D341Med (cell line): Measurements from ENCODE around the gene KLHL29.

Source experiments
- DNase-seq: peaks from one replicate; pipeline ENCODE4 v3.0.0; 2012; ENCODE audit warnings: low spot score

KLHL29 gene

DNA sequence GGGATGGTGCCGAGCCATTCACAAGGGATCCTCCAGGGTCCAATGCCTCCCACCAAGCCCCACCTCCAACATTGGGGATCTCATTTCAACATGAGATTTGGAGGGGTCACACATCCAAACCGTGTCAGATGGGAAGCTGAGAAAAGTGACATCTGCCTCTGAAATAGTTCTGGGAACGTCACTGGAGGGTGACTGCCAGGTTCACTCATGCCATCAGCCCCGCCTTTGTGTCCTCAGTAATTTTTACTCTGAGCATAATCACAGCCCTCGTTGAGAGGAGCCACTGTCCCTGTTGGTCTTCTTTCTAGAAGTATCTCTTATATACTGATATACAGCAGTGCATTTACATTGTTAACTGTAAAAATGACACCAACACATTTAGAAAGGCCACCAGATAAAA is 67.4 kb downstream of the KLHL29 start:
- DNase-seq, result no peak

DNA sequence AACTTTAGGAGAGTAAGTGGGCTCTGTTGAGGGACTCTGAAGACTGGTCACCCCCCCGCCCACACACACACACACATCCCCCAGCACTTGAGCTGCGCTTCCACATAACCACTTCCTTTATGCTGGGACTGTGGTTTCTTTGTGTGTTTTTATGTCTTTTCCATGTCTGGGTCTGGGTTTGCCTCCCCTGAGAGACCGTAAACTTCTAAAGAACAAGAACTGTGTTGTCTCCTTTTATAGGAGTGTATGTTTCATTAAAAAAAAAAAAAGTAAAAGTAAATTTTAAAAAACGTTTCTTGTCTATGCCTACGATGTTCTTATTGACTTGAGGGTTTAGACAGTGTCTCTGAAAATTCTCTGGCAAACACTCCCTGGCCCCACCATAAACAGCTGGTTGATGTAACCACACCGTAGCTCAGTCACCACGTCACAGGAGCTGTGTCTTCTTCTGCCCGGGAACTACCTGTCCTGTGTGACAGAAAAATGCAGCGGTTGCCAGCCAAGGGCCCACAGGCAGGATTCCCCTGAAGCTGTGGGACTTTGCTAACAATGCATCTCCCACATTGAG is 68.0 kb downstream of the KLHL29 start:
- no peak for DNase-seq

DNA sequence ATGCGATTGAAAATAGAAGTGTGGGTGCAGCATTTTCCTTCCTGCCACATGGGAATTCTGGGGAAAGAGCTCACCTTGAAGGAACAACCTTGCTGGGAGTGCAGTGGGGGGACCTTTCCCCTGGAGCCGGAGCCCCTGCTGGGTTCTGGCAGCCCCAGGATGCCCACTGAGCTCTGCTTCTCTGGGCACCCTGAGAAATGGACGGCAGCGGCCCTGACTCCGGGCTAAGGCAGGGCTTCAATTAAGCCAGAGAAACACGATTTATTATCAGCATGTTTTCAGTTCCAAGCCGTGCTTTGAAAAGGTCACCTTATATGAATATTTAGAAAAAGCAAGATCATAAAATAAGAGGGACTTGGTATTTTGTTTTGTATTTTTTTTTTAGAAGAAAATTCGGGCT is 68.5 kb downstream of the KLHL29 start:
- DNase-seq, result no peak

DNA sequence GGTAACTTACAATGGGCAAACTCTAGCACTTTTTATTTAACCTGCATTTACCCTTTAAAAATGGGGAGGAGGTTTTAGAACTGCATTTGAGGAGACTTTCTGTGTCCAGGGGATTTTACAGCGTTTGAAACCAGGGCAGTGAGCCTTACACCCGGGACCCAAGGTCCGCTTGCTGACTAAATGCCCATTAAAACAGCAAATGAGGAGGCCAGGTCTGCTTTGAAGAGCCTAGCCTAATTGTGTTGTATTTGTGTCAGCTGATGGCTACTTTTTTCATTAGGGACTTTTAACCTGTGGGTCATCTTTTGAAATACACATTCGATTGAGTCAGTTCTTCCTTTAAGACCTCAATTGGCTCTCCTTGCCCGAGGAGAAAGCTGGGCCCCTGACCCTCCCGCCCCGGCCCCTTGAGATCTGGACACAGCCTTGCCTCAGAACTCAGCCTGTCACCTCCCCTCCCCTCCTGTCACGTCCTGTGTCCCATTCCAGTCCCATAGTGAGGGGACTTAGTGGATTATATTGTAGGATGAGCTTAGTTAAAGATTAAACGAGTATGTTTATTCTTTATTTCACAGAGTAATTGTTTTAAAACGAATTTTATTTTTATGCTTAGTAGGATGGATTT is 69.0 kb downstream of the KLHL29 start:
- DNase-seq, result peak; percentile 50

DNA sequence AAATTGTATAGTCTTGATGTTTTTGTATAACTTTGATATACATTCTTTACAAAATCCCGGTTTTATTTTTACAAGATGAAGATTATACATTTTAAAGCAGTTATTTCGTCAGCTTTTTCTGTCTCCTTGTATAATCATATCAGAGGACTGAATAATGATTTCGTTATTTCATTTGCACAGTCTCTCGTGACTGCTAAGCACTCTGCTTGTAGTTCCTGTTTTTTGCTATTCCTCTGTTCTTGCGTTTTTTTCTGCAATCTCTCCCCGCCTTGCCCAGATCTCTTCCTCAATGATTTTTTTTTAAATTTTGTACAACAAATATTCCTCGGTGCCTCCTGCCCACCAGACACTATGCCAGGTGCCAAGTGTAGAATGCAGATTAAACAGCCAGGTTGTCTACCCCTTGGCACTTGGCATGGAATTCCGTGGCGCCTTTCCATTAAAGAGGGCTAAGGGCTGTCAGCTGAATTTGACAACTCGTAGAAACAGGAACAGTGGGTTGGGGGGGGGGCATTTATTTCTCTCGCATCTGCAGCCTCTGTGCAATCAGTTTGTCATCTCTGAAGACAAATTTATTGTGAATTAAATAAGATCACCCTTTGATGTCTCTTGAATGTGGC is 69.6 kb downstream of the KLHL29 start:
- no peak for DNase-seq

DNA sequence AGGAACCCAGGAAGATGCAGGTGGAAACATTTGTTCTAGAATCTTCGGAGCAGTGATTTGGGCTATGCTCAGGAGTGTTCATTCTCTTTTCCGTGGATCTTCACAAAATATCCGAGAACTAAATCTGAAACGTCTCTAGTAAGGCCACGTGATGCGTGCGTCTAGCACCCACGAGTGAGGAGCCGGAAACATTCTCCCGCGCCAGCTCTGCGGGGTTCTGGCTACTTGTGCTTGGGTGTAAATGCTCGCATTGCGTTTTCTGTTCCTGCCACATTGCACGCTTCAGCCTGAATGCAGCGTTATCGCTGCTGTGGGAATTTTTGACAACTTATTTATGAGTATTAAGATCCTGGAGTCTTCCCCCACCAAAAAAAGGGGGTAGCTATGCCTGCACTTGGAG is 71.4 kb downstream of the KLHL29 start:
- DNase-seq, result no peak

DNA sequence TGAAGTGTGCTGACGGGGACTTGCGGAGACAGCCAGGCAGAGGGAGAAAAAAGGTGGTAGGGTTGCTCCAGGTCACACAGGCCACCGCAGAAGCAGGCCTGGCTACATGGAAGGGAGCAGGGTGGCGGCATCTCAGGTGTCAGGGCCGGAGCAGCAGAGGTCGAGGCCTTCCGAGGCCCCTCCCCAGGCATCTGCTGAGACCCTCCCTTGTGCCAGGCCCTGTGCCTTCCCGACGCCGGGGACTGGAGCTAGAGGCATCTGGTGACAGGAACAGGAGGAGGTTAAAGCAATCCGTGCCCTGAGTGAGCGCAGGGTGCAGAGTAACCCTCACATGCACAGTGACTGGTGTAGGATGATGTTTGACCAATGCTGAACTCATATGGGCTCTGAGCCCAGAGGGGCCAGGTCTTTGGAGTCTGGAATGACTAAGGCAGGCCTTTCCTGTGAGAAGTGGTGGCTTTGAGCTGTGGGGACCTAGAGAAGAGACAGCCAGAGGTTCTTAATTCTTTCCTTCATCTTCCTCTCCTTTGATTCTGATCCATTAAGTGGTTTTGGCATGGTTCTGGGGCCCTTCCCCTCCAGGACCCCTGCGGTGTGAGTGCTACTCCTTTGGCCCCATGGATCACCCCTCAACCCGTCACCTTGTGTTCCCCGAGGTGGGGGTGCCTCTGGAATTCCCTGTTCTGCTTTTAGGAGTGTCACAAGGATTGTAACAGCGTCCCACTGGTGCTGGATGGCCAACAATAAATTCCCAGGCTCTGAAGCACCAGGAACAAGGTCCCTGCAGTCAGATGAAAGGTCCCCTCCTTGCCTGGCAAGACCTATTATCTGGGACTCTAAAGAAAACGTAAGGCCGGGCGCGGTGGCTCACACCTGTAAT is 72.1 kb downstream of the KLHL29 start:
- no peak for DNase-seq

DNA sequence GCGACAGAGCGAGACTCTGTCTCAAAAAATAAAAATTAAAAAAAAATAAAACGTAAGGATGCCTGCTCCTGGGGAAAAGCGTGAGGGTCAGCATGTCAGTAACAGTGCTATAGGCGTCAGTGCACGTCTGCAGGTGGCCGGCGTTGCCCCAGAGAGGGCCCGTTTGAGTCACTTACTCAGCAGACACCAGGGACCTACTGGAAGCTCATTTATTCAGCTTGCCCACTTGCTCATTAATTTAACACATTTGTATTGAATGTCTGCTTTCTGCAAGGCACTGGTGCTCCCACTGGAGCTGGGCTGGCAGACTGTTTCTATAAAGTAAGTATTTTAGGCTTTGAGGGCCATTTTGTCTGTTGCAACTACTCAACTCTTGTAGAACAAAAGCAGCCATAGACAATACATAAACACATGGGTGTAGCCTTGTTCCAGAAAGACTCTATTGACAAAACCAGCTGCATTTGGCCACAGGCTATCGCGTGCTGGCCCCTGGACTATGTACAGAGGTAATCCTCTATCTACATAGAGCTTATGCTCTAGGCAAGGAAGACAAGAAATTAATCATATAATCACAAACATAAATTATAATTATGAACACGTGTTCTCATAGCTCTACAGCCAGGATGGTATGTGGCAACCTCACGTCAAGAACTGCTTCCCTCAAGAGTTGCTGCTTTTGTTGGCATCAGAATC is 73.2 kb downstream of the KLHL29 start:
- DNase-seq, result no peak

DNA sequence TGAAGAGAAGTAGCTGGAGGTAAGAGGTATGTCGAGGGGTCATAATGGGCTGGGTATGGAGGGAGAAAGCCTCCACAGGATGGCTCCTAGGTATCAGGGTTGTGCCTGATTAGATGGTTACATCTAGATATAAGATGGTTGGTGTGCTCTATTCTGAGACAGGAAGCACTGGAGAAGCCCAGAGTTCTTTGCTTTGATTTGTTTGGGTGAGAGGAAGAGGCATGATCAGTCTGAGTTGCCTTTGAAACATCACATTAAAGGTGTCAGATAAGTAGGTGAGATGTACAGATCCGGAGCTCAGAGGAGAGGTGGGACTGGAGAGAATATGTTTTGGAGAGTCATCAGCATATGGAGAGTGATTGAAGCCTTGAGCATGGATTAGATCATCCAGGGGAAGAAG is 74.1 kb downstream of the KLHL29 start:
- no peak for DNase-seq

DNA sequence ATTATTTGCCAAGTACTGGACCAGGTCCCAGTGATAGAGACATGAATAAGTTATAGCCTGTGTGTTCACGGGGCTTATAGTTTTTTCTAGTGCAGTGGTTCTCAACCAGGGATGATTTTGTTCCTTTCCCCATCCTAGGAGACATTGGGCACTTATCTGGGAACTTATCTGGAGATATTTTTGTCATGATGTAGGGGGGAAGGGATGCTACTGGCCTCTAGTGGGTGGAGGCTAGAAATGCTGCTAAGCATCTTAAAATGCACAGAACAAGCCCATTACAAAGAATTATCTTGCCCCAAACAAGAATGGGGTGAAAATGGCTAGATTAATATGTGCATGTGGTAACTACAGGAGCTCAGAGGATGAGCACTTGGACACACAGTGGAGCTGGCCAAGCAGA is 75.2 kb downstream of the KLHL29 start:
- no peak for DNase-seq

DNA sequence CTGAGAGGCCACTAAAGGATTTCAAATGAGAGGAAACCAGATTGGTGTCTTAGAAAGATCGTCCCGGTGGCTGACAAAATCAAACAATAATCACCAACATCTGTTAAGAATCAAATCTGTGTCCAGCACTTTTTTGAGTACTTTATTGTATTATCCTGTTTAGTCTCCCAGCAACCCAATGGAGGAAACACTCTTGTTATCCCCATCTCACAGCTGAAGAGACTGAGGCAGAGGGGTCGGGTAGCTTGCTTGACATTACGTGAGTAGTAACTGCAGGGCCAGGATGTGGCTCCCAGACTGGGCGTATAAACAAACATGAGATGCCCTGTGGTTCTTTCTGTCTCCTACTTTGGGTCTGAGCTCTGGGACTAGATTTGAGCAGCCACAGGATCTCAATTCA is 76.0 kb downstream of the KLHL29 start:
- DNase-seq, result no peak

DNA sequence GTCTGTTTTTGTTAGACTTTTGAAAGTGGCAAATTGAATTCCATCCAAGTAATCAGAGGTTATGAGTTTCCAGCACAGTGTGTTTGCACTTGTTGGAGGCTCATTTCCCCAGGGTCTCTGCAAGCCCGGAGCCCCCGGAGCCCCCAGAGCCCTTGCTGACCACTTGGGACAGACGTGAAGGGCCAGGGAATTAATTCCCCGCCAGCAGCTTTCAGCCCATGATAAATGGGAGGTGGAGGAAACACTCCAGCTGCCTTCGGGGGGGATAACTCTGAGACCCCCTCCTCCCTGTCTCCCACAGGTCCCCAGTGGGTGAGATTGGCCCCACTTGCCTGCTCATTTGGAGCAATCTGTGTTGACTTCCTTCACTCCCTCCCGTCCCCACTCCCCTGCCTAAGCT is 79.2 kb downstream of the KLHL29 start:
- DNase-seq, result no peak

DNA sequence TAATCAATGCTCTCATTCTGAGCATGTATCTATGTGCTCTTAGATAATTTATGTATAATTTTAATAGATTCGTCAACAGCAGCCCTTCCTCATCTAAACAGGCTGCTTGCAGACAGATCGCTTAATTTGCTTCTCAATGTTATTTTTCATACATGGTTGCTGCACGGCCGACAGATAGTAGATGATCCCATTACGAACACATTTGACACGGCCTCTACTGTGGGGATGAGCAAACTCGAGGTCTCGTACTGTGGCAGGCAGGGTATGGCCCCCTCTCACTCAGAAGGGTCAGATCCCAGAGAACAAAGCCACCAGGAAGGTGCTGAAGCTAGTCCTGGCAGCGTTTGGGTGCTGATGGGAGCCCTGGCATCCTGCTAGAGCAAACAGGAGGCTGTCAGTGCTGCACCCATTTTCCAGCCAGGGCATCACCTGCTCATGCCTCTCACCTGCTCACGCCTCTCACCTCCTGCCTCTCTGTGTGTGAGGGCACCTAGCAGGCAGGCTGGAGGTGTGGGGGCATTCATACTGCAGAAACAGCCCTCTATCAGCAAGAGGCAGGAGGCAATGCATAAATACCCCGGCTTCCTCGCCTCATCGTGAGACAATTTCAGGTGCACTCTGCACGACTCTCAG is 80.0 kb downstream of the KLHL29 start:
- DNase-seq, result no peak

DNA sequence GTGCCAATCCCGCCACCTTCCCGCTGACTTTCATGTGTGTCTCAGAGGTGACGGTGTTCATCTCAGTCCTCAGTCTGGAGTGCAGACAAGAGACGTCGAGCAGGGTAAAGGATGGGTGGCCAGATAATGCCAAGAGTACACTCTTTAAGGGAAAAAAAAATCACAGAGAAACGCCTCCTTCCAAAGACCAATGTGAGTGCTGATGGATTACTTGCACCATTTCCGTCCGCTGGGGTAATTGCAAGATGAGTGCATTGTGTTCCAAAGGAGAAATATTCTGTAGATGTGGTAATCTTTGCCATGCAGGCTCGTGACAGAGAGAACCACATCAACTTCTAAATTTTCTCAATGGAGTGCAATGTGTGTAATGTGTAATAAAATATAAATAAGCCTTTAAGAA is 81.0 kb downstream of the KLHL29 start:
- no peak for DNase-seq

DNA sequence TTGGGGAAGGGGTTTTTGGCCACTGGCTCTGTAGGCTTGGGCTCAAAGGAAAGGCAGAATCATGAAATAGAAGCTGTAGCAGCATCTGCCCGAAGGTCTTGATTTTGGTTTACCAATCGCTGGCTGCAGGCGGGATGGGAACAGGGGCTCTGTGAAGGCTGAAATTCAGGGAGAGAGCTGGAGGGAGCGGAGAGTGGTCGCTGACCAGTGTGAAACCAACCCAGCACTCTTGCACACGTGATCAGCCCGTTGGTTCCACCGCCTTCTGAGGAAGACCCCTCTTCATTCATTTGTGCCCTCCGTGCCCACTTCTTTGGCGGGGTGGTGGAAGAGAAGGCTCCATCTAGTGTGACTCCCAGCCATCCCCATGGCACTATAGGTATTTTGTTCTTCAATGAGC is 82.6 kb downstream of the KLHL29 start:
- no peak for DNase-seq

DNA sequence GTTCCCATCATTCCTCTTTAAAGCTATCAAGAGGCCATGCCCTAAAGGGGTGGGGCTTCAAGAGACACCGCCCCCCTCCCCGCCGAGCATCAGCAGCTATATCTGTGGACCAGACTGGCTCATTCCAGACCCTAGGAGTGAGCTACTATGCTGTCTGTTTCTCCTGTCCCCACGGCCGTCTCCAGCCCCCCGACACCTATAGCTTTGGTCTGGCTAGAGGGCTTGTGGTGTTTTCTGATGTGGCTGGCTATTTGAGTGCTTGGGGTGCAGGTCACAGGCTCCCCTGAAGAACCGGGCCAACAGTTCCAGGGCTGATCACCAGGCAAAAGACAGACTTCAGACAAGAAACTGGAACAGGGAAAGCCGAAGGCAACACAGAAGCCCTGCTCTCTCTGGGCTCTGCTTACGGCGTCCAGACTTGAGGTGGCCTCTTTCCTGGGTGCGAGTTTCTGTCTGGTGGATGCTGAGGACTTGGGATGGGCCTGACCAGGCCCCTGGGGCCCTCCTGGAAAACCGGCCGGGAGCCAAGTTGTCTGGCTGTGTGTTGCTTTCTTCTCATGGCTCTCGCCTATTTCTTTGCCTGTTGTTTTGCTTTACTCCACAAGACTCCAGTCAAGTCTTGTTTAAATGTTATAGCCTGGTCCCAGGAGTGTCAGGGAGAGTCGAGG is 83.6 kb downstream of the KLHL29 start:
- no peak for DNase-seq

DNA sequence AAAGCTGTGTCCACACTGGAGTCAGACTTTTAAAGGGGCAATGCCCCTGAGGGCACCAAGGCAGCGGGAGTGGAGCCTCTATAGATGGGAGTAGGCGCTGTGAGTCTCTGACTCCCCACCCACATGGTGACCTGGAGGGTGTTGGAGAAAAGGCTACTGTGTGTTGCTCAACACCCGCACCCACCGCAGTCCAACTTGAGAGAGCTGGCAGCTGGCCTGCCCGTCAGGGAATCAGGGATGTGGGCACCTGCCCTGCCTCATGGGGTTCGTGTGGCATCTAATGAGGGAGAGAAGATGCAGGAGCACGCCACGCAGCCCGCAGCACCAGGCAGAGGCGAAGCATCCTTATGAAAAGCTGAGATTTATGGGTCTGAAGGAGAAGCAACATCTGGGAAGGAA is 84.2 kb downstream of the KLHL29 start:
- no peak for DNase-seq

DNA sequence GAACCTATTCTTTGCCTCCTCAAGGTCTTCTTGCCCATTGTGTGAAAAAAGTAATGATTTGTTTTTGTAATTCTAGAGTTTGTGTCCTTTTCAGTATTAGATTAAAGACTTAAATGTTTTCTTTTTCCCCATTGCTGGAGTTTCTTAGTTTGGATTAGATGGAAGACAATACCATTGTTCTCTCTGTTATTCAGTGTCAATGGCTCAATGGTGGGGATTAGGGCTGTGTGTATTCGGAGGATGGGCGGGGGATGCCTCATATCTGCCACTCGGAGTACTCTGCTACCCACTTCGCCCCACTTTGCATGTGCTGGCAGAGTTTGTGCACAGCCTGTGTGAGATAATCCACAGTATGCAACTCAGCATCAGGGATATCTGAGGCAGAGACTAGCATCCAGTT is 90.1 kb downstream of the KLHL29 start:
- no peak for DNase-seq

DNA sequence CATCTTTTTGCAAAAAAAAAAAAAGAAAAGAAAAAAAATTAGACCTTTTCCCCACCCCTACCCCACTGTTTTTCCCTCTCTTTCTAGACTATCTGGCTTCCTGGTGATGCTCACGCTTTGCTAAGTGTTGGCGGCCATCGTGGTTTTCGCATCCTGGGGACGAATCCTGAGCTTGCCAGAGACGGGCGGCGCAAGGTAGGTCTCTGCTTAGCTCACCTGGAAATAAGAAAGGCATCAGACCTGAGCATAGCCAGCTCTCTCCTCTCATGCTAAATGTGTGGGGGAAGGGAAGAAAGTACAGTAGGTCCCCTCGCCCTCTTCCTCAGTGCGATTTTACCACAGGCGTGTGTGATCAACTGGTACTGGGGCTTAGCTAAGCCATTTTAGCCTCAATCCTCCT is 90.5 kb downstream of the KLHL29 start:
- no peak for DNase-seq

DNA sequence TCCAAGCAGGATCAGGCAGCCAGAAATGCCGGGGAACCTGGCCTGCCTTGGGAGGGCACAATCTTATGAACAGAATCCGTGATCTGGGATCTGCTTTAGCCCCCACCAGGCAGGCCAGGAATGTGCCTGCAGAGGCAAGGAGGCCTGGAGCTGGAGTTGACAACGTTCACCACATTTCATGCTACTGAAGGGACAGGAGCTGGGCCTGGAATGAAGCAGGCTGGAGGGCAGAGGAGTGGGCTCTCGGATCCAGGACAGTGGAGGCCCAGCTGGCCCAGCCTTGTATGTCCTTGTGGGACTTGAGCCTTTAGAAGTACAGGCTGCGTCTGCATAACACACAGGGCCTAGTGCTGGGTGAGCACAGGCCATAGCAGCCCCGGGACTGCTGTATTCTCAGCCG is 91.8 kb downstream of the KLHL29 start:
- no peak for DNase-seq

DNA sequence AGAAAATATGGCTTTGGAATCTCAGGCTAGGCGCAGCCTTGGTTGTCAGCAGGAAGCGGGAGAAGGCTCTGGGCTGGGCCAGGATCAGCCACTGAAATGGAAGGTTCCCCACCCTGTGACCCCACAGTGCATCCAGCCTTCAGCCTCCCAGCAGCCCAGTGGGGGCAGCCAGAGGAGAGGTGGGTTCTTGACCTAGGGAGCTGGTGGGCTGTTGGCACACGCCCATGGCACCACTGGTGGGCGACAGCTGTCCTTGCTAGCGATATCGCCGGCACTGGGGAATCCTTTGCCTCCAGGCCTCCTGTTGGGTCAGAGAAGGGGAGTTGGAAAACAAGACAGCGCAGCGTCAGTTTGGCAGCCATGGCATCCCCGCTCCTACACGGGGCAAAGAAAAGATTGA is 92.4 kb downstream of the KLHL29 start:
- no peak for DNase-seq
